Mesodermal cell (in vitro differentiated cells): ENCODE measurements around the gene P2RY8.
"Not testable (repeated sequence)": the region's sequence is repeated elsewhere in the genome, so short reads cannot be mapped to it uniquely, and the experiment has no call there.

Source experiments
- H3K27ac ChIP-seq: 2 replicates; pipeline ENCODE4 v1.7.0; 2013; ENCODE audit warnings: mild to moderate bottlenecking, low read depth, low read length, moderate library complexity; ENCODE audit not compliant: severe bottlenecking
- H3K36me3 ChIP-seq: 2 replicates; pipeline ENCODE4 v1.7.1; 2013; ENCODE audit warnings: mild to moderate bottlenecking, low read length, moderate library complexity; ENCODE audit not compliant: control insufficient read depth, insufficient read depth
- H3K4me1 ChIP-seq: one replicate; pipeline ENCODE4 v1.7.1; 2013; ENCODE audit warnings: mild to moderate bottlenecking, low read length; ENCODE audit not compliant: insufficient read depth, control insufficient read depth, poor library complexity, severe bottlenecking
- H3K4me3 ChIP-seq: 2 replicates; pipeline ENCODE4 v1.7.0; 2013; ENCODE audit warnings: low read length, control low read depth, mild to moderate bottlenecking; ENCODE audit not compliant: insufficient read depth, poor library complexity, severe bottlenecking; ENCODE audit errors: extremely low read depth
- H3K9me3 ChIP-seq: 2 replicates; pipeline ENCODE4 v1.7.1; 2013; ENCODE audit warnings: mild to moderate bottlenecking, low read length, moderate library complexity; ENCODE audit not compliant: control insufficient read depth
- whole genome bisulfite sequencing, 2 experiments: methylation state at CpG; one replicate each; pipeline ENCODE4 v1.1.5; 2013; ENCODE audit warnings: missing lambda C conversion rate in 2 of 2; ENCODE audit not compliant: insufficient coverage in 2 of 2; 5-methylcytosine and 5-hydroxymethylcytosine counted together

The P2RY8 gene

DNA sequence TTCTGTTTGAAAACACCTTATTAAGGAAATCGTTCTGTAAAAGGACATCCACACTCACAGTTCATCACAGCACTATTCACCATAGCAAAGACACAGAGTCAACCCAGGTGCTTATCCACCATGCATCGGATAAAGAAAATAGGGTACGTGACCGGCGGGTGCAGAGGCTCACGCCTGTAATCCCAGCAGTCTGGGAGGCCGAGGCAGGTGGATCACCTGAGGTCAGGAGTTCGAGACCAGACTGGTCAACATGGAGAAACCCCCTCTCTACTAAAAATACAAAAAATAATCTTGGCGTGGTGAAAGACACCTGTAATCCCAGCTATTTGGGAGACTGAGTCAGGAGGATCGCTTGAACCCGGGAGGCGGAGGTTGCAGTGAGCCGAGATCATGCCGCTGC lies 2.2 kb upstream of the P2RY8 start:
- H3K4me1 ChIP-seq, H3K27ac ChIP-seq, H3K36me3 ChIP-seq, H3K9me3 ChIP-seq, H3K4me3 ChIP-seq: not testable (repeated sequence)
- 91 to 100% methylated on average over 2 to 7 of the region's 14 CpGs for WGBS, 2 experiments

DNA sequence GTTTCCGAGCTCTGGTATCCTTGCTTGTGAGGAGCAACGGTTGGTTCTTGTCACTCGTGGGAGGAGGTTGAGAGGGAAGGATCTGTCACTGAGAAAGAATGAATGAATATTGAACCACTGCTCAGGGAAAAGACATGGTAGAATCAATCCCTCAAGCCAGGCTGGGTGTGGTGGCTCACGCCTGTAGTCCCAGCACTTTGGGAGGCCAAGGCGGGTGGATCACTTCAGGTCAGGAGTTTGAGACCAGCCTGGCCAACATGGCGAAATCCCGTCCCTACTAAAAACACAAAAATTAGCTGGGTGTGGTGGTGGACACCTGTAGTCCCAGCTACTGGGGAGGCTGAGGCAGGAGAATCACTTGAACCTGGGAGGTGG lies 718 bp upstream of the P2RY8 start:
- H3K27ac ChIP-seq, H3K9me3 ChIP-seq, H3K4me3 ChIP-seq, H3K4me1 ChIP-seq, H3K36me3 ChIP-seq: not testable (repeated sequence)
- WGBS, 2 experiments: 93 to 96% methylated on average over 4 to 5 of the region's 7 CpGs

DNA sequence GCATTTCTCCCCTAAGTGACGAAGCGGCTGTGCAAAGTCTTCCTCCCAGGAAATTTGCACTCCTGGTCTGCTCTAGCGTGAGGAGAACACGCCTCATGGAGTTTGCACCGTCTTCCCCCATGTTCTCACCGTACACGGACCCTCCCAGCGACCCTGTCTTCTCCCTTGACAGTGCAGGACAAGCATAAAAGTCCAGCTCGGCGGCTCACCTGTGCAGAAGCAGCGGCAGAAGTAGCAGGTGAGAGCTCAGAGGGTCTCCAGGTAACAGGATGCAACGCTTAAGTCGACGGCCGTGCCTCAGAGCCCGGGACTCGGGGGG lies 314 bp downstream of the P2RY8 start:
- 90 to 91% methylated on average over 17 of the region's 17 CpGs for WGBS, 2 experiments
- Histone ChIP-seq H3K4me3 (no peak overlapping the region), H3K27ac (no peak overlapping the region), H3K9me3 (no peaks in the 10 kb centered on the region), H3K36me3 (no peaks in the 10 kb centered on the region), H3K4me1 (no peaks in the 10 kb centered on the region)

DNA sequence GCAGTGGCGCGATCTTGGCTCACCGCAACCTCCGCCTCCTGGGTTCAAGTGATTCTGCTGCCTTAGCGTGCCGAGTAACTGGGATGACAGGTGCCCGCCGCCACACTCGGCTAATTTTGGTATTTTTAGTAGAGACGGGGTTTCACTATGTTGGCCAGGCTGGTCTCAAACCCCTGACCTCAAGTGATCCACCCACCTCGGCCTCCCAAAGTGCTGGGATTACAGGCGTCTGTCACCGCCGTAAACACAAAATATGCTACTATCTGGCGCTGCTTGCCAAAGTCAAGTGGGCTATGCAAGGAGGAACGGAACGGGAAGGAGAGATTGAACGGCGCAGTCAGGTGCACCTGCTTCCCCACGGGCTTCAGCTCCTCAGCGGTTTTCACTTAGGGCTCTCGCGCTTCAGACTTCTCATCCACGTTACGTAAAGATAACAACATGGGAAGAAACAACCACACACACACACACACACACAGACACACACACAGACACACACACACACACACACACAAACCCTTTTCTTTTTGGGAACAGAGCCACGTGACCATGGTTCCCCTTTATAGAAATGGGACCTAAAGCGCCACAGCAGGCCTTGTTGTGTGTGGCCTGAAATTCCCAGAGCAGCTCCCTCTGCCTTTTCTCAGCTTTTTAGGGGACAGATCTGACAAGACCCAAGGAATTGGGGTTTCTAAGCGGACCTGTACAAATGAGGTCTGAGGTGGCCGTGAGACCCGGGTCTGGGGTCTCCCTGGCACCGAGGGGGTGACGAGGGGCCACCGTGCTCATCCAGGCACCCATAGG lies 1.5 kb downstream of the P2RY8 start:
- H3K27ac ChIP-seq: no peak overlapping the region
- H3K9me3 ChIP-seq: no peaks in the 10 kb centered on the region
- WGBS, 2 experiments: 90 to 91% methylated on average over 24 to 28 of the region's 33 CpGs
- no peak overlapping the region for H3K4me3 ChIP-seq
- no peaks in the 10 kb centered on the region for H3K36me3 ChIP-seq
- no peaks in the 10 kb centered on the region for H3K4me1 ChIP-seq

DNA sequence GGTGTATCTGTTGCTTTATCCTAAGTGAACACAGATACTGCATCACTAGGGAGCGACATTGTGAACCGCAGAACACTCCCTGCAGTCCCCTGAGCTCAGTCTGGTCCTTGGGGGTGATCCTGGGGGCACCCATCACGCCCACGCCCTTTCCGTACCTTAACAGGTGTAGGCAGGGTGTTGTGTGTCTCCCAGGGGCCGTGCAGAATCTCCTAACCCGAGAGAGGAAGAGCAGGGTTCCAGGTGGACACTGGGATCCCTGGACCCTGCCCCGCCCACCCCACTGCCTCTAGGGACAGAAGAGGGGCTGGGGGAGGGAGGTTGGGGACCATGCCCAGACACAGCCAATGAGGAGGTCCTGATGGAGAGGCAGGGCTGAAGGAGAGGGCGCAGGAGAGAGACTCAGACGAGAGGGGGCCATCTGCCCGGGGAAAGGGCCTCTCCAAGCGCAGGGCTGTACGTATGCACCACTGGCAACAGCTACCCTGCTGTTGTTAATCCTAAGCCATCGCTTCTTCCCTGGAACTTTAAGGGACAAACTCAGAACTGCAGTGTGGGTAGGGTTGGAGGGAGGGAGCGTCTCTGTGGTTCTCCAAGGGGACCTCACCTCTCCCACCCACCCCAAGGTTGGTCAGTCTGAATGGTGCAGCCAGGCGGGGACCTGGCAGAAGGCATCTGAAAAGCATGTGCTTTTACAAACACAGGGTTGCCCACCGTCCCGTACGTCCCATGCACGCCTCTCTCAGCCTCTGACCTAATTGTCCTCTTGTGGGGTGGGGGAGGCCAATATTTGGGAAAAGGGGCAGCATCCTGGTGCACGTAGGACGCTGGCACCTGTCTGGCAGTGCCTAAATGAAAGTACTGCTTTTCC lies 2.5 kb downstream of the P2RY8 start:
- no peak overlapping the region for H3K27ac ChIP-seq
- no peaks in the 10 kb centered on the region for H3K4me1 ChIP-seq
- 60 to 71% methylated on average over 9 to 16 of the region's 22 CpGs for WGBS, 2 experiments
- no peaks in the 10 kb centered on the region for H3K36me3 ChIP-seq
- no peaks in the 10 kb centered on the region for H3K9me3 ChIP-seq
- H3K4me3 ChIP-seq: no peak overlapping the region

DNA sequence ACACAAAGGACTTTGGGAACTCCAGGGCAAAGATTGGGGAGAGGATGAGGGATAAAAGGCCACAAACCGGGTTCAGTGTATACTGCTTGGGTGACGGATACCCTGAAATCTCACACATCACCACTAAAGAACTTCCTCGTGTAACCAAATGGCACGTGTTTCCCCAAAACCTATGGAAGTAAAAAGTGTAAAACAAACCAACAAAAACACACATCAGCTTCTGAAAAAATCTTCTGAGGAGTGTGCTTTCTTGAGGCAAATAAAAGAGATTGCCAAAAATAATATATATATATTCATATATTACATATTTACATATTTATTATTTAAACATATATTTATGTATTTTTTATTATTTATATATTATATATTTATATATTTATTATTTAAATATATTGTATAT lies 3.9 kb downstream of the P2RY8 start:
- H3K4me3 ChIP-seq: no peak overlapping the region
- no peak overlapping the region for H3K27ac ChIP-seq
- no peaks in the 10 kb centered on the region for H3K36me3 ChIP-seq
- no CpG with 5 or more reads among the region's 4 CpGs for WGBS, 2 experiments
- no peaks in the 10 kb centered on the region for H3K4me1 ChIP-seq
- no peaks in the 10 kb centered on the region for H3K9me3 ChIP-seq

DNA sequence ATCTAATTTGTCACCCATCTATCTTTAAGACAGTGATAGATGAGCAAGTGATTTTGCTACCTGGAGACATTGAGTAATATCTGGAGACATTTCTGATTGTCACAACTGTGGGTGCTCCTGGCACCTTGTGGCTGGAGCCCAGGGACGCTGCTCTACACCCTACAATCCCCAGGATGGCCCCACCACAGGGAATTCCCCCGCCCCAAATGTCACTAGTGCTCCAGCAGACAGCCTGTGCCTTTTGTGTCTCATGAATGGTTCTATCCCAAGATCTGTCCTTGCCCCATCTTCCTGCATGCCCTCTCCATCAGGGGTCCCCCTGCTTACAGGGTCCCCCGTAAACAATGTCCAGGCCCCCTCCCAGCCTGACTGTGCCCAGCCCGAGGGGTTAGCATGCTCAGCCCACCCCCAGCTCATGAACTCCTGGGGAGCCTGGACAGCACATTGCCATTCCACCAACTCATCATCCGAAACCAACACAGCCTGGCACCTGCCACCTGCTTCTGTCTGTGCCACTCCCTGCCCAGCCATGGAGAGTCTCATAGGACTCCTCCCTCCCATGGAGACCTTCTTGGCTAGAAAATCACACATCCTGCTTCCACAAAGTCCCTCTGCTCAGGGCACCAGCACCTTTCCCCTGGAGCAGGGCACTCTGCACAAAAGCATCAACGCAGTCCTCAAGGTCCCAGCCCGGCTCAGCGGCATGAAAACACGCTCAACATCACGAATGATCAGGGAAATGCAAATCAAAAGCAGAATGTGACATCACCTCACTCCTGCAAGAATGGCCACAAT lies 5.7 kb downstream of the P2RY8 start:
- peaks cover 2% of the 10 kb centered on the region for H3K9me3 ChIP-seq
- H3K27ac ChIP-seq: no peak overlapping the region
- no peak overlapping the region for H3K4me3 ChIP-seq
- H3K36me3 ChIP-seq: no peaks in the 10 kb centered on the region
- 51 to 54% methylated on average over 7 to 8 of the region's 10 CpGs for WGBS, 2 experiments
- no peaks in the 10 kb centered on the region for H3K4me1 ChIP-seq

DNA sequence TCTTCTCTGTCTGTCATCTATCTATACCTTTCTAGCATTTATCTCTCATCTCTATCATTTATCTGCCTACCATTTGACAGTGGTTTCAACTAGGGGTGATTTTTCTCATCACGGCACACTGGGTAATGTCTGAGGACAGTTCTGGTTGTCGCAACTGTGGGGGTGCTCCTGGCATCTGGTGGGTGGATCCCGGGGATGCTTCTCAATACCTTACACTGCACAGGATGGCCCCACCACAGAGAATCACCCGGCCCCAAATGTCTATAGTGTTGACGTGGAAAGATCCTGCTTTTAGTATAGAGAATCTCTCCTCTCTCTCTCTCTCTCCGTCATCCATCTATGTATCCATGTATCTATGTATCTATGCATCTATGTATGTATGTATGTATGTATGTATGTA lies 7.2 kb downstream of the P2RY8 start:
- Histone ChIP-seq H3K9me3 (peaks cover 7% of the 10 kb centered on the region), H3K4me3 (no peak overlapping the region), H3K27ac (no peak overlapping the region), H3K36me3 (no peaks in the 10 kb centered on the region), H3K4me1 (no peaks in the 10 kb centered on the region)
- WGBS, 2 experiments: 100% methylated on average over 1 of the region's 6 CpGs; no CpG with 5 or more reads in 1 of the 2 experiments

DNA sequence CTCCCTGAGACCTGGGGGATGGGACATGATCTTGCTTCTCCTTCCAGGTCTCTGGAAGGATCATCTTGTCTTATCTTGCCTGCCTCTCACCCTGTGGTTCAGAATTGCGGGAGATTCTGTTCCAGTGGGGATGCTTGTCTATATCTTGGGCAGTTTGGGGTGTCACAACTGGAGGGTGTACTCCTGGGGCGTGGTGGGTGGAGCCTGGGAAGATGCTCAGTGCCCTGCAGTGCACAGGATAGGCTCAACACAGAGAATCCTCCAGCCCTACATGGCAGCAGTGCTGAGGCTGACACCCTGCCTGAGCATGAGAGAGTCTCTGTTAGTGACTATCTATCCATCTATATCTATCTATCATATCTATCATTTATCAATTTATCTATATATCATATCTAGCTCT lies 7.7 kb downstream of the P2RY8 start:
- Histone ChIP-seq H3K27ac (no peak overlapping the region), H3K4me1 (no peaks in the 10 kb centered on the region), H3K36me3 (no peaks in the 10 kb centered on the region), H3K9me3 (peaks cover 7% of the 10 kb centered on the region), H3K4me3 (no peak overlapping the region)
- WGBS, 2 experiments: 100% methylated on average over 1 of the region's 2 CpGs; no CpG with 5 or more reads in 1 of the 2 experiments

DNA sequence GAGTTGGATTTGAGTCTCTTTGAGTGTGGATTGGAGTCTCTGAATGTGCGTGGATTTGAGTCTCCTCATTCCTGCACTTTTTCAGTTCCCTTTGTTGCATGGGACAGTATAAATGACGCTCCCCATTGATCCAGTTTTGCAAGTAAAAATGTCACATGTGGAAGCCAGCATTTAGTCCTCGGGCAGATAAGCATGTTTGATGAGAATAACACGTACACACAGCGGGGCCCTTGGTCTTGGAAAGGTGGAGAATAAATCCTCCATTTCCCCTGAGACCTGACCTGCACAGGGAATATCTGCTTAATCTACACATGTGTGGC lies 8.1 kb downstream of the P2RY8 start:
- Histone ChIP-seq H3K36me3 (no peaks in the 10 kb centered on the region), H3K4me1 (no peaks in the 10 kb centered on the region), H3K27ac (no peak overlapping the region), H3K9me3 (peaks cover 7% of the 10 kb centered on the region), H3K4me3 (no peak overlapping the region)
- WGBS, 2 experiments: 75 to 88% methylated on average over 4 to 5 of the region's 5 CpGs
